GM18498 (cell line): ENCODE data around the gene PCNX3.

Experiments used
- ATAC-seq: cut with Tn5 transposase; IDR thresholded peaks from one replicate; pipeline ENCODE4 v1.9.1; 2021; ENCODE audit warnings: mild to moderate bottlenecking, moderate library complexity; ENCODE audit not compliant: unreplicated experiment

PCNX3 gene

GRCh38 chr11:65615229-65615949 lies at the start of gene PCNX3:
Gene PCNX3 (plus strand): TSS chr11:65615776. CDS start chr11:65616312, 536 bp downstream.
- peak; percentile 82 for ATAC-seq

- ATAC-seq, result peak; percentile 3
These were observed 46.2 kb upstream of the PCNX3 start for GRCh38 chr11:65569164-65569972.

GRCh38 chr11:65569973-65570918 lies 45.3 kb upstream of the PCNX3 start, which contains the start of gene ZNRD2:
Gene ZNRD2 (plus strand): TSS chr11:65570477. CDS start chr11:65570492, 15 bp downstream.
- ATAC-seq, result peak; percentile 65

GRCh38 chr11:65571420-65571819 lies 44.2 kb upstream of the PCNX3 start:
- no peak for ATAC-seq

GRCh38 chr11:65571940-65572339 lies 43.6 kb upstream of the PCNX3 start:
- no peak for ATAC-seq

GRCh38 chr11:65572356-65573051 lies 43.1 kb upstream of the PCNX3 start, which contains the start of gene FAM89B:
Gene FAM89B (plus strand): TSS chr11:65572538. CDS start chr11:65572670, 132 bp downstream.
- no peak for ATAC-seq

- no peak for ATAC-seq
These were observed 42.0 kb upstream of the PCNX3 start for GRCh38 chr11:65573391-65574079.

GRCh38 chr11:65574109-65574810 lies 41.3 kb upstream of the PCNX3 start:
- peak; percentile 33 for ATAC-seq

GRCh38 chr11:65574811-65575567 lies 40.6 kb upstream of the PCNX3 start:
- no peak for ATAC-seq

GRCh38 chr11:65575568-65576231 lies 39.9 kb upstream of the PCNX3 start, which contains the start of gene EHBP1L1:
Gene EHBP1L1 (plus strand): TSS chr11:65576053. CDS start chr11:65576303, 250 bp downstream.
- ATAC-seq, result no peak

GRCh38 chr11:65576232-65576866 lies 39.2 kb upstream of the PCNX3 start:
- ATAC-seq, result no peak

GRCh38 chr11:65576867-65577755 lies 38.5 kb upstream of the PCNX3 start:
- ATAC-seq, result no peak

- no peak for ATAC-seq
These were observed 37.8 kb upstream of the PCNX3 start for GRCh38 chr11:65577756-65578109.

- no peak for ATAC-seq
These were observed 37.4 kb upstream of the PCNX3 start for GRCh38 chr11:65578134-65578533.

GRCh38 chr11:65578667-65579066 lies 36.9 kb upstream of the PCNX3 start:
- no peak for ATAC-seq

- ATAC-seq, result no peak
These were observed 36.3 kb upstream of the PCNX3 start for GRCh38 chr11:65579291-65579690.
